GM21390 (cell line): ENCODE measurements around the gene TBC1D3.
"Not testable (repeated sequence)": the region's sequence is repeated elsewhere in the genome, so short reads cannot be mapped to it uniquely, and the experiment has no call there.

Experiments used
- ATAC-seq: cut with Tn5 transposase; IDR thresholded peaks from one replicate; pipeline ENCODE4 v1.9.1; 2021; ENCODE audit not compliant: unreplicated experiment

TBC1D3 gene

GRCh38 chr17:38192455-38192854 lies at the start of gene TBC1D3:
TBC1D3 (minus strand) TSS chr17:38192555; CDS start chr17:38191029, 1,526 bp downstream.
- ATAC-seq: not testable (repeated sequence)

- not testable (repeated sequence) for ATAC-seq
These were observed 40.4 kb upstream of the TBC1D3 start for GRCh38 chr17:38232790-38233189.

GRCh38 chr17:38225844-38226495 lies 33.6 kb upstream of the TBC1D3 start:
- not testable (repeated sequence) for ATAC-seq

GRCh38 chr17:38220867-38221266 lies 28.5 kb upstream of the TBC1D3 start:
- ATAC-seq: not testable (repeated sequence)

- ATAC-seq: not testable (repeated sequence)
These were observed 7.9 kb upstream of the TBC1D3 start for GRCh38 chr17:38200271-38200670.

- ATAC-seq: not testable (repeated sequence)
These were observed 57.5 kb downstream of the TBC1D3 start for GRCh38 chr17:38134860-38135259.
